Measurements from ENCODE around the gene MYBPC1. TPM values are rescaled to one million over a fixed set of nuclear protein-coding genes. Genes with fewer than 3 reads are reported as not detected.

The MYBPC1 gene
- total RNA-seq, 1 experiment from 2014 or later = not detected

DNA sequence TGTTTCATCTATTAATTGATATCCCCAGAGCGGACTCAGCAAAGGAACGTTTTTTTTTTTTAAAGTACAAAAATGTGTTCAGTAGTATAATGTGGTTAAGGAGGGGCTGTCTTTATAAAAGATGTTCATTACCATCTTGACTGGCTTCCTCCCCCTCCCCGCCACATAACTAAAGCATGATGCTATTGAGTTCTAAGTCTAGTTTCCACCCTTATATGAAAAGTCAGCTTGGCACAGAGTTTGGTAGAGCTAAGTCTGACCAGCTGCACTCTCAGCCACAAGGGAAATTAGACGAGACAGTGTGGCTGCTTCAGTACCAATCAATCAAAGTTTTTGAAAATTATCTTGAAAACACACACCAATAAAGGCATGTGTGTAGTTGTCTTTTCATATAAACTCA lies 1.9 kb upstream of the MYBPC1 start:
- Histone ChIP-seq H3K4me1 (ENCODE audit: control insufficient read depth, insufficient read depth, low read length) (no peaks in the 10 kb centered on the region), H3K27me3 (ENCODE audit: control insufficient read depth, insufficient read depth, low read length) (peaks cover 5% of the 10 kb centered on the region; the same call in 1 of the 2 replicates), H3K27ac (ENCODE audit: low read length) (no peak overlapping the region), H3K9me3 (ENCODE audit: control insufficient read depth, insufficient read depth, low read depth, low read length) (no peaks in the 10 kb centered on the region), H3K4me3 (ENCODE audit: low read depth in 2 of 2, low read length in 2 of 2) (no peak overlapping the region), H3K36me3 (ENCODE audit: control insufficient read depth, insufficient read depth, low read length) (no peaks in the 10 kb centered on the region)
- DNase-seq (ENCODE audit: low read depth, low spot score) (no peak), ATAC-seq (no peak)
- BruUV-seq (replicated peaks) = no TSS peak
- POLR2A ChIA-PET = no interaction called here
- CTCF ChIA-PET = interaction anchor here (0.6 kb wide), 1 partner anchor 21 kb away, joined by 4 read pairs; no protein-coding TSS in a partner anchor
- TF ChIP-seq, protein P1, sequence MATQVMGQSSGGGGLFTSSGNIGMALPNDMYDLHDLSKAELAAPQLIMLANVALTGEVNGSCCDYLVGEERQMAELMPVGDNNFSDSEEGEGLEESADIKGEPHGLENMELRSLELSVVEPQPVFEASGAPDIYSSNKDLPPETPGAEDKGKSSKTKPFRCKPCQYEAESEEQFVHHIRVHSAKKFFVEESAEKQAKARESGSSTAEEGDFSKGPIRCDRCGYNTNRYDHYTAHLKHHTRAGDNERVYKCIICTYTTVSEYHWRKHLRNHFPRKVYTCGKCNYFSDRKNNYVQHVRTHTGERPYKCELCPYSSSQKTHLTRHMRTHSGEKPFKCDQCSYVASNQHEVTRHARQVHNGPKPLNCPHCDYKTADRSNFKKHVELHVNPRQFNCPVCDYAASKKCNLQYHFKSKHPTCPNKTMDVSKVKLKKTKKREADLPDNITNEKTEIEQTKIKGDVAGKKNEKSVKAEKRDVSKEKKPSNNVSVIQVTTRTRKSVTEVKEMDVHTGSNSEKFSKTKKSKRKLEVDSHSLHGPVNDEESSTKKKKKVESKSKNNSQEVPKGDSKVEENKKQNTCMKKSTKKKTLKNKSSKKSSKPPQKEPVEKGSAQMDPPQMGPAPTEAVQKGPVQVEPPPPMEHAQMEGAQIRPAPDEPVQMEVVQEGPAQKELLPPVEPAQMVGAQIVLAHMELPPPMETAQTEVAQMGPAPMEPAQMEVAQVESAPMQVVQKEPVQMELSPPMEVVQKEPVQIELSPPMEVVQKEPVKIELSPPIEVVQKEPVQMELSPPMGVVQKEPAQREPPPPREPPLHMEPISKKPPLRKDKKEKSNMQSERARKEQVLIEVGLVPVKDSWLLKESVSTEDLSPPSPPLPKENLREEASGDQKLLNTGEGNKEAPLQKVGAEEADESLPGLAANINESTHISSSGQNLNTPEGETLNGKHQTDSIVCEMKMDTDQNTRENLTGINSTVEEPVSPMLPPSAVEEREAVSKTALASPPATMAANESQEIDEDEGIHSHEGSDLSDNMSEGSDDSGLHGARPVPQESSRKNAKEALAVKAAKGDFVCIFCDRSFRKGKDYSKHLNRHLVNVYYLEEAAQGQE (IDR thresholded peaks at IDR 0.05; ENCODE audit: insufficient read depth in 1 of 2, low read depth in 2 of 2, low read length in 1 of 2) = no peak
- TF ChIP-seq SIN3A (IDR thresholded peaks at IDR 0.05; ENCODE audit: borderline replicate concordance, insufficient read depth, low read depth, low read length) (no peak), TCF7L2 (IDR thresholded peaks at IDR 0.05; ENCODE audit: low read depth, low read length) (no peak), POLR2AphosphoS5 (IDR thresholded peaks at IDR 0.05; ENCODE audit: low read depth, low read length) (no peak)
- TF ChIP-seq, protein P2, sequence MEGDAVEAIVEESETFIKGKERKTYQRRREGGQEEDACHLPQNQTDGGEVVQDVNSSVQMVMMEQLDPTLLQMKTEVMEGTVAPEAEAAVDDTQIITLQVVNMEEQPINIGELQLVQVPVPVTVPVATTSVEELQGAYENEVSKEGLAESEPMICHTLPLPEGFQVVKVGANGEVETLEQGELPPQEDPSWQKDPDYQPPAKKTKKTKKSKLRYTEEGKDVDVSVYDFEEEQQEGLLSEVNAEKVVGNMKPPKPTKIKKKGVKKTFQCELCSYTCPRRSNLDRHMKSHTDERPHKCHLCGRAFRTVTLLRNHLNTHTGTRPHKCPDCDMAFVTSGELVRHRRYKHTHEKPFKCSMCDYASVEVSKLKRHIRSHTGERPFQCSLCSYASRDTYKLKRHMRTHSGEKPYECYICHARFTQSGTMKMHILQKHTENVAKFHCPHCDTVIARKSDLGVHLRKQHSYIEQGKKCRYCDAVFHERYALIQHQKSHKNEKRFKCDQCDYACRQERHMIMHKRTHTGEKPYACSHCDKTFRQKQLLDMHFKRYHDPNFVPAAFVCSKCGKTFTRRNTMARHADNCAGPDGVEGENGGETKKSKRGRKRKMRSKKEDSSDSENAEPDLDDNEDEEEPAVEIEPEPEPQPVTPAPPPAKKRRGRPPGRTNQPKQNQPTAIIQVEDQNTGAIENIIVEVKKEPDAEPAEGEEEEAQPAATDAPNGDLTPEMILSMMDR (IDR thresholded peaks at IDR 0.05) = no peak
- intact Hi-C loops (cut with micrococcal nuclease; ENCODE audit: unreplicated experiment) = no loop called here
- in situ Hi-C loops (cut with HindIII; ENCODE audit: low pct_unique_long_range_greater_than_20kb, low sequenced_read_pairs) = no loop called here

DNA sequence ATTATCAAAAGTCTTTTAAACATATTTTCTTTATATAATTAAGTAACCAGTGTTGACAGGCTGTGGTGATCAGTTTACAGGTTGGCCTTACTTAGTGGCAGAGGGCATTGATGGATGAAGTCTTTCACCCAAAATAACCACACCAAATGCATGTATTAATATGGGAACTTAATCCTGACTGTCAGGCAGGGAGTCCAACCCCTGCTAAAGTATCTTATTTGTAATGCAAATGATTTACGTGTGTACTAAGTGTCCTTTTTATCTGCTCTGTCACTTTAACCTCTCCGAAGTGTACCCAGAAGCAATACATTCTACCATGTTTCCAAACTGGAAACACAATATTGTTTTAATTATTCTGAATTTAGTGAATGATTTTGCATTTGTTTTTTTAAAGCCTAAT lies 1.4 kb downstream of the MYBPC1 start:
- in situ Hi-C loops (cut with HindIII; ENCODE audit: low pct_unique_long_range_greater_than_20kb, low sequenced_read_pairs) = no loop called here
- intact Hi-C loops (cut with micrococcal nuclease; ENCODE audit: unreplicated experiment) = no loop called here
- ATAC-seq (no peak), DNase-seq (ENCODE audit: low read depth, low spot score) (no peak)
- Histone ChIP-seq H3K27me3 (ENCODE audit: control insufficient read depth, insufficient read depth, low read length) (peaks cover 2% of the 10 kb centered on the region; the same call in 1 of the 2 replicates), H3K4me3 (ENCODE audit: low read depth in 2 of 2, low read length in 2 of 2) (no peak overlapping the region), H3K36me3 (ENCODE audit: control insufficient read depth, insufficient read depth, low read length) (no peaks in the 10 kb centered on the region), H3K9me3 (ENCODE audit: control insufficient read depth, insufficient read depth, low read depth, low read length) (no peaks in the 10 kb centered on the region), H3K27ac (ENCODE audit: low read length) (no peak overlapping the region), H3K4me1 (ENCODE audit: control insufficient read depth, insufficient read depth, low read length) (no peaks in the 10 kb centered on the region)
- TF ChIP-seq, protein P1 (IDR thresholded peaks at IDR 0.05; ENCODE audit: insufficient read depth in 1 of 2, low read depth in 2 of 2, low read length in 1 of 2) = no peak
- TF ChIP-seq, protein P2 (IDR thresholded peaks at IDR 0.05) = no peak
- TF ChIP-seq SIN3A (IDR thresholded peaks at IDR 0.05; ENCODE audit: borderline replicate concordance, insufficient read depth, low read depth, low read length) (no peak), TCF7L2 (IDR thresholded peaks at IDR 0.05; ENCODE audit: low read depth, low read length) (no peak), POLR2AphosphoS5 (IDR thresholded peaks at IDR 0.05; ENCODE audit: low read depth, low read length) (no peak)
- ChIA-PET POLR2A (no interaction called here), CTCF (no interaction called here)
- no TSS peak for BruUV-seq (replicated peaks)

All from Panc1 (cell line).